ENCODE results near the gene PRR18. TPM values are rescaled to one million over a fixed set of nuclear protein-coding genes. Genes with fewer than 3 reads are reported as not detected.

Gene PRR18
- total and polyA plus RNA-seq, 2 of the 8 experiments (the other 6 are each of a cell fraction or from before 2014, with no cell fraction given): 0.08 to 0.19 TPM

GRCh38 chr6:166353507-166353906, 45.3 kb upstream of the PRR18 start:
- no peak overlapping the region for H2AK5ac ChIP-seq (ENCODE audit: low read depth, low read length)
- ChIA-PET CTCF (ENCODE audit: partially characterized antibody) (no interaction called here), POLR2A (ENCODE audit: partially characterized antibody) (interaction anchor here (1.4 to 1.6 kb wide), 2 partner anchors 11 to 21 kb away, joined by 4 to 6 read pairs; partner anchors contain the start of gene SFT2D1)
- H4K91ac ChIP-seq (replicated peaks; ENCODE audit: insufficient read length, low read length): no peak overlapping the region
- peaks cover 0 to 4% (median 3%) of the 10 kb centered on the region in 4 experiments; a peak in 4 of 7 replicates for H3K4me1 ChIP-seq (replicated peaks in 1 of 4; ENCODE audit: control insufficient read depth in 3 of 4, insufficient read depth in 4 of 4, low read length in 3 of 4)
- H2BK15ac ChIP-seq (ENCODE audit: low read length): no peak overlapping the region
- H3K27me3 ChIP-seq (replicated peaks in 1 of 4; ENCODE audit: control insufficient read depth in 3 of 4, extremely low read depth in 1 of 4, insufficient read depth in 3 of 4, low read length in 3 of 4): 0 out of 7 replicates have a peak, but pooled peaks cover 0 to 2% (median 0%) of the 10 kb centered on the region in 4 experiments
- no peak overlapping the region for H2BK5ac ChIP-seq (ENCODE audit: low read depth, low read length)
- no peak overlapping the region for H3K4me3 ChIP-seq (ENCODE audit: extremely low read depth in 1 of 4, insufficient read depth in 2 of 4, low read depth in 3 of 4, low read length in 4 of 4)
- no peak overlapping the region for H2BK20ac ChIP-seq (ENCODE audit: low read length)
- no peaks in the 10 kb centered on the region for H3K79me1 ChIP-seq (ENCODE audit: low read depth, low read length)
- H2BK12ac ChIP-seq (ENCODE audit: low read depth, low read length): no peak overlapping the region
- TF ChIP-seq USF2 (IDR thresholded peaks at IDR 0.05; ENCODE audit: low read length) (no peak), TBP (IDR thresholded peaks at IDR 0.05; ENCODE audit: low read depth, low read length) (no peak), YY1 (IDR thresholded peaks at IDR 0.05; ENCODE audit: low read depth, low read length) (no peak), SUZ12 (IDR thresholded peaks at IDR 0.05; ENCODE audit: low read length) (no peak), POU5F1 (IDR thresholded peaks at IDR 0.05; ENCODE audit: low read depth, low read length) (no peak), TAF7 (optimal IDR thresholded peaks at IDR 0.05; ENCODE audit: borderline replicate concordance, low read depth, low read length) (no peak), JUND (IDR thresholded peaks at IDR 0.05; ENCODE audit: low read length) (no peak), POLR2A (IDR thresholded peaks at IDR 0.05; ENCODE audit: control extremely low read depth in 1 of 2, low read depth in 2 of 2, low read length in 2 of 2) (no peak)
- H4K8ac ChIP-seq (ENCODE audit: extremely low read depth, insufficient read depth, low read length): no peak overlapping the region
- no peak overlapping the region for H3K27ac ChIP-seq (ENCODE audit: low read depth, low read length)
- no peak overlapping the region for H2BK120ac ChIP-seq (replicated peaks; ENCODE audit: low read depth, low read length)
- no peaks in the 10 kb centered on the region for H3K36me3 ChIP-seq (ENCODE audit: control insufficient read depth in 2 of 4, insufficient read depth in 4 of 4, low read length in 3 of 4)
- no peak overlapping the region for H3K56ac ChIP-seq (replicated peaks; ENCODE audit: insufficient read length, low read depth, low read length)
- no peak overlapping the region for H3K23ac ChIP-seq (ENCODE audit: insufficient read length)
- H3K4me2 ChIP-seq (ENCODE audit: insufficient read depth in 1 of 2, low read depth in 2 of 2, low read length in 2 of 2): no peak overlapping the region
- no peaks in the 10 kb centered on the region for H3K79me2 ChIP-seq (ENCODE audit: control insufficient read depth in 1 of 2, insufficient read depth in 2 of 2, low read length in 2 of 2)
- no peak overlapping the region for H3K14ac ChIP-seq (ENCODE audit: insufficient read length)
- no peak overlapping the region for H4K5ac ChIP-seq (ENCODE audit: insufficient read length, low read depth, low read length)
- H3K4ac ChIP-seq (replicated peaks; ENCODE audit: insufficient read length, low read depth, low read length): no peak overlapping the region
- H3K9ac ChIP-seq (replicated peaks in 1 of 4; ENCODE audit: extremely low read depth in 1 of 4, low read depth in 3 of 4, low read length in 3 of 4): no peak overlapping the region
- no peaks in the 10 kb centered on the region for H3K23me2 ChIP-seq (ENCODE audit: low read depth, low read length)
- no peak overlapping the region for H2AFZ ChIP-seq (ENCODE audit: low read length)
- H3K9me3 ChIP-seq (ENCODE audit: insufficient read depth in 2 of 2, low read depth in 1 of 2, low read length in 1 of 2): no peaks in the 10 kb centered on the region
- H3K18ac ChIP-seq (ENCODE audit: extremely low read depth, low read length): no peak overlapping the region
- DNase-seq (ENCODE audit: low read depth in 1 of 2, low spot score in 2 of 2) (no peak), FAIRE-seq (no peak)
- 86% methylated on average over 1 of the region's 1 CpG; no CpG with 5 or more reads in 1 of the 2 experiments for whole genome bisulfite sequencing, 2 experiments (ENCODE audit: extremely low coverage in 1 of 2, insufficient coverage in 1 of 2, insufficient read length in 1 of 2, insufficient replicate concordance in 2 of 2, low coverage in 1 of 2, low lambda C conversion rate in 2 of 2, missing lambda C conversion rate in 1 of 2)
- no peaks in the 10 kb centered on the region for H4K20me1 ChIP-seq (replicated peaks in 1 of 2; ENCODE audit: control insufficient read depth in 1 of 2, insufficient read depth in 2 of 2, low read length in 2 of 2)

Data from H1 (cell line).